Smooth muscle cell of the brain vasculature (primary cell): ENCODE data around the gene C3orf18.

Experiments used
- DNase-seq: peaks from one replicate; pipeline ENCODE4 v3.0.0-alpha.2; 2012; ENCODE audit warnings: low read depth, low spot score

The C3orf18 gene

GRCh38 chr3:50567386-50568167, at the start of gene C3orf18:
C3orf18 (minus strand) TSS chr3:50567747; CDS start chr3:50565699, 2,048 bp downstream.
- DNase-seq = peak; percentile 61

- DNase-seq = peak; percentile 60
These were observed 49.2 kb upstream of the C3orf18 start for GRCh38 chr3:50616770-50617095.

- DNase-seq = peak; percentile 71
These were observed 48.6 kb upstream of the C3orf18 start for GRCh38 chr3:50616003-50616769.

GRCh38 chr3:50615190-50615589, 47.6 kb upstream of the C3orf18 start:
- DNase-seq = no peak

GRCh38 chr3:50612970-50613846, 45.7 kb upstream of the C3orf18 start:
- no peak for DNase-seq

GRCh38 chr3:50612234-50612882, 44.8 kb upstream of the C3orf18 start:
- no peak for DNase-seq

- peak; percentile 68 for DNase-seq
These were observed 44.1 kb upstream of the C3orf18 start, which contains the start of gene CISH for GRCh38 chr3:50611464-50612233. CISH (minus strand) TSS chr3:50611774; CDS start chr3:50611650, 124 bp downstream.

- DNase-seq = no peak
These were observed 43.5 kb upstream of the C3orf18 start for GRCh38 chr3:50610992-50611463.

- DNase-seq = no peak
These were observed 42.8 kb upstream of the C3orf18 start for GRCh38 chr3:50610181-50610971.

GRCh38 chr3:50609763-50610085, 42.2 kb upstream of the C3orf18 start:
- no peak for DNase-seq

GRCh38 chr3:50609071-50609762, 41.7 kb upstream of the C3orf18 start:
- DNase-seq = no peak

GRCh38 chr3:50608278-50608677, 40.7 kb upstream of the C3orf18 start:
- no peak for DNase-seq

- DNase-seq = no peak
These were observed 39.9 kb upstream of the C3orf18 start for GRCh38 chr3:50607271-50608091.

- no peak for DNase-seq
These were observed 39.0 kb upstream of the C3orf18 start for GRCh38 chr3:50606596-50606995.

GRCh38 chr3:50605901-50606326, 38.4 kb upstream of the C3orf18 start:
- no peak for DNase-seq

- DNase-seq = no peak
These were observed 37.4 kb upstream of the C3orf18 start for GRCh38 chr3:50604628-50605588.

GRCh38 chr3:50604110-50604621, 36.6 kb upstream of the C3orf18 start:
- DNase-seq = no peak
